Heart left ventricle (tissue), 13 donors: ENCODE data around the gene ABO.

Experiments
- POLR2A ChIP-seq, 2 donors: fragments of 450-650 bp; IDR thresholded peaks; one replicate each; pipeline ENCODE4 v1.6.1; 2017; ENCODE audit warnings: antibody characterized with exemption in 2 of 2, mild to moderate bottlenecking in 2 of 2, moderate library complexity in 2 of 2
- TF ChIP-seq, protein P1 (sequence below), 12 donors: fragments of 200-600 bp; sonication (generic) in 4 of 12; IDR thresholded peaks; one replicate each; pipeline versions ENCODE4 v1.5.0 to v1.8.0; 2018 to 2022; ENCODE audit warnings: antibody characterized with exemption in 12 of 12, mild to moderate bottlenecking in 5 of 12
- donor health status: ischemic (EF 13 %, LVEDD 7.1; RV severe dilation, severe dysfunction).
- donor health status: DM: no; HTN: yes; CAD: no.
- donor health status: DM: no; HTN: no; CAD: no.
- donor health status: ischemic (EF 25% LVEDD 6.9; RV normal size, moderate dysfunction).
- donor health status: ischemic (EF 25% LVEDD 5.7; RV mildly dilated, moderate dysfunction).
- donor health status: ischemic (EF 35%, LVEDD 5.7; RV mildly dilated, moderate dysfunction).
- donor health status: nonischemic (EF 11% LVEDD 7.7; RV severe dilation, severe dysfunction).
- donor health status: DM: yes; HTN: yes; CAD: no.
- donor health status: PGD.
- donor health status: ischemic (EF 29% LVEDD 5.4; RV normal size, mild dysfunction).
- donor health status: nonischemic (EF 23%, LVEDD 6.1; RV moderate dilation, normal function).

DNA sequence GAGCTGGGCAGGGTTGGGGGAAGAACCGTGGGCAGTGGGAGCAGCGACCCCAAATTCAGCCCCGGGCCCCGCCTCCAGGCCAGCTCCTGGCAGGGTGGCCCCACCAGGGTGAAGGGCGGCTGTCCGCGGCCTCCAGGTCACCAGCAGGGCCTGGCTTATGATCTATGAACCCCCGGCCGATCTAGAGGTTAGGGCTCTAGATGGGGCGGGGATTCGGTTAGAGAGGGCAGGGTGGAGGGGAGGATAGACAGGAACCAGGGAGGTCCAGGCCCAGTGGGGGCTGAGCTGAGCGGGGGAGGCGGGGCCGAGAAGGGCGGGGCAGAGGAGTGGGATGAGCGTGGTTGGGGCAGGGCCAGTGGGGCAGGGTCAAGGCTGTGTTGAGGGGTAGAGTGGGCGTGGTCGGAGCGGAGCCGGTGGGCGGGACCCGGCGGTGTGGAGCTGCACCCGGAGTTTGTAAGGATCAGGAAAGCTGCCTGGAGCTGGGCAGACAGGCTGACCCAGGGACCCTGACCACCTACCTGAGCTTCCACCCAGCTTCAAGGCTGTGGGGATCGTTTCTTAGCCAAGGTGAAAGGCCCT is 36.6 kb downstream of the ABO start:
- TF ChIP-seq, protein P1, sequence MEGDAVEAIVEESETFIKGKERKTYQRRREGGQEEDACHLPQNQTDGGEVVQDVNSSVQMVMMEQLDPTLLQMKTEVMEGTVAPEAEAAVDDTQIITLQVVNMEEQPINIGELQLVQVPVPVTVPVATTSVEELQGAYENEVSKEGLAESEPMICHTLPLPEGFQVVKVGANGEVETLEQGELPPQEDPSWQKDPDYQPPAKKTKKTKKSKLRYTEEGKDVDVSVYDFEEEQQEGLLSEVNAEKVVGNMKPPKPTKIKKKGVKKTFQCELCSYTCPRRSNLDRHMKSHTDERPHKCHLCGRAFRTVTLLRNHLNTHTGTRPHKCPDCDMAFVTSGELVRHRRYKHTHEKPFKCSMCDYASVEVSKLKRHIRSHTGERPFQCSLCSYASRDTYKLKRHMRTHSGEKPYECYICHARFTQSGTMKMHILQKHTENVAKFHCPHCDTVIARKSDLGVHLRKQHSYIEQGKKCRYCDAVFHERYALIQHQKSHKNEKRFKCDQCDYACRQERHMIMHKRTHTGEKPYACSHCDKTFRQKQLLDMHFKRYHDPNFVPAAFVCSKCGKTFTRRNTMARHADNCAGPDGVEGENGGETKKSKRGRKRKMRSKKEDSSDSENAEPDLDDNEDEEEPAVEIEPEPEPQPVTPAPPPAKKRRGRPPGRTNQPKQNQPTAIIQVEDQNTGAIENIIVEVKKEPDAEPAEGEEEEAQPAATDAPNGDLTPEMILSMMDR (IDR thresholded peaks at IDR 0.05) = no peak
- TF ChIP-seq POLR2A (IDR thresholded peaks at IDR 0.05) = no peak
